AG04449 (cell line): ENCODE results near the gene C9orf50.

Experiments
- CTCF ChIA-PET: fragments of 350-600 bp; formaldehyde crosslinking; extraction: SDS; loops from one replicate; lab custom pipeline; 2021; ENCODE audit warnings: antibody characterized with exemption; lab: Yijun Ruan, JAX
- POLR2A ChIA-PET: fragments of 400-600, 350-600 bp; formaldehyde crosslinking; extraction: SDS; loops from one replicate; lab custom pipeline; 2020; ENCODE audit warnings: antibody characterized with exemption, inconsistent platforms; lab: Yijun Ruan, JAX
- DNase-seq: peaks from one replicate; pipeline ENCODE4 v3.0.0-alpha.2; 2010; ENCODE audit warnings: low read depth, low spot score
- H3K4me3 ChIP-seq: 2 replicates; pipeline ENCODE4 v1.5.1; 2011; ENCODE audit warnings: low read depth, mild to moderate bottlenecking, control low read depth, low read length
- CTCF ChIP-seq: IDR thresholded peaks from one replicate; pipeline ENCODE4 v1.5.1; 2011; ENCODE audit warnings: mild to moderate bottlenecking, moderate library complexity, low read length, control low read depth, inconsistent platforms; ENCODE audit not compliant: insufficient read depth; ENCODE audit errors: missing control alignments

The C9orf50 gene

GRCh38 chr9:129576546-129577543 is 44.1 kb downstream of the C9orf50 start:
- H3K4me3 ChIP-seq: no peak overlapping the region; the same call in 1 of the 2 replicates
- DNase-seq: peak; percentile 44
- no peak for TF ChIP-seq CTCF
- ChIA-PET POLR2A (interaction anchor here (0.7 to 1.0 kb wide), 2 partner anchors 31 to 299 kb away, joined by 3 read pairs; no protein-coding TSS in a partner anchor), CTCF (no interaction called here)

GRCh38 chr9:129575818-129576217 is 45.1 kb downstream of the C9orf50 start:
- no peak for TF ChIP-seq CTCF
- DNase-seq: no peak
- H3K4me3 ChIP-seq: peak overlapping the region; percentile 7; the same call in 1 of the 2 replicates
- ChIA-PET POLR2A (interaction anchor here (0.9 to 1.8 kb wide), 10 partner anchors 11 to 437 kb away, joined by 3 to 9 read pairs (median 5); partner anchors contain the start of gene IER5L), CTCF (interaction anchor here (1.7 to 2.3 kb wide), 2 partner anchors 19 to 444 kb away, joined by 3 to 8 read pairs; no protein-coding TSS in a partner anchor)

GRCh38 chr9:129574911-129575585 is 45.9 kb downstream of the C9orf50 start:
- ChIA-PET POLR2A (interaction anchor here (0.9 to 1.8 kb wide), 10 partner anchors 12 to 436 kb away, joined by 3 to 9 read pairs (median 5); partner anchors contain the start of gene IER5L), CTCF (interaction anchor here (1.0 to 2.3 kb wide), 3 partner anchors 18 to 444 kb away, joined by 3 to 8 read pairs (median 3); no protein-coding TSS in a partner anchor)
- peak; percentile 70 for DNase-seq
- no peak for TF ChIP-seq CTCF
- H3K4me3 ChIP-seq: no peak overlapping the region

GRCh38 chr9:129573977-129574376 is 46.9 kb downstream of the C9orf50 start:
- CTCF ChIA-PET: interaction anchor here (1.0 to 2.3 kb wide), 4 partner anchors 89 to 442 kb away, joined by 3 to 8 read pairs (median 4); no protein-coding TSS in a partner anchor
- H3K4me3 ChIP-seq: no peak overlapping the region
- no peak for DNase-seq
- no peak for TF ChIP-seq CTCF
- POLR2A ChIA-PET: no interaction called here

- TF ChIP-seq CTCF: no peak
- DNase-seq: no peak
- no peak overlapping the region for H3K4me3 ChIP-seq
- CTCF ChIA-PET: interaction anchor here (1.3 kb wide), 1 partner anchor 38 kb away, joined by 4 read pairs; no protein-coding TSS in a partner anchor
- POLR2A ChIA-PET: interaction anchor here (0.5 to 4.3 kb wide), 7 partner anchors 16 to 426 kb away, joined by 3 to 19 read pairs (median 3); partner anchors contain the start of gene IER5L
These were observed 48.4 kb downstream of the C9orf50 start for GRCh38 chr9:129572517-129572916.
